ENCODE data around the gene ZSCAN2. TPM values are rescaled to one million over a fixed set of nuclear protein-coding genes. Genes with fewer than 3 reads are reported as not detected.

ZSCAN2 gene
- total RNA-seq, 2 donors from 2014 or later = 3.6 to 4.1 TPM

Other genes with a start within 250 kb of the ZSCAN2 start
- 10 to 100 TPM; 26.0 to 29.8 TPM for gene WDR73, start 53.3 kb downstream of the ZSCAN2 start, total RNA-seq
- 1 to 10 TPM; 2.0 to 3.3 TPM for gene NMB, start 57.2 kb downstream of the ZSCAN2 start, total RNA-seq
- gene SEC11A, start 115.1 kb downstream of the ZSCAN2 start, total RNA-seq = 10 to 100 TPM; 53.1 to 67.7 TPM
- gene ZNF592, start 147.6 kb downstream of the ZSCAN2 start, total RNA-seq = 10 to 100 TPM; 33.8 to 36.5 TPM
- gene ALPK3, start 216.3 kb downstream of the ZSCAN2 start, total RNA-seq = under 1 TPM; 0.15 to 0.78 TPM